ENCODE results near the gene KRT78.

Gene KRT78

DNA sequence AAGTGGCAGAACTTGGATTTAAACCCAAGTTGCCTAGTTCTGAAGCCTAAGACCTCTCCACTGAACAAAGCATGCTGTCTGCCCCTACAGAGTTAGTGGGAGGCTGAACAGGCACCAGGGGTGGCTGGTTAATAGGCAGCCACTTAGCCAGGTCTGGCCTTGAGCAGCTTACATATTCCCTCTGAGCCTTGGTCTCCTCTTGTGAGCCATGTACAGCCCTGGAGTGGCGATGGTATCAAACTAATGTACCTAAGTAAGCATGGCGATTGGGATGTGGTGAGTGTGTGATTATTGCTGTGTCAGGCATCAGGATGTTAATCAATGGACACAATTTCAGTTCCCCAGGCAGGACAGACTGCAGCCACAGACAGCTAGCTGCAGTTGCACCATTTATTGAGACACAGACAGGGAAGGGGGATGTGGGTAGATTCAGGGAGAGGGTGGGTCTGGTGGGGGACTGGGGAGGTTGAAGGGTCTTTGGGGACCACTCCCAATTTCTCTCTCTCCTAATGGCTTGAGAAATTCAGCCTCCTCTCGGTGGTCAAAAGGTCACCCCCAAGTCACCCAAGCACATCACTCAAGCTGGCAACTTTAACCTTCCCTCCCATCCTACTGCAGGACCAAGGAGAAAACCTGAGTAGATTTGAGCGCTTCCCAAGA is 27.6 kb downstream of the KRT78 start:
- no peak for DNase-seq (ENCODE audit: extremely low read depth, low read depth)
- TF ChIP-seq, protein P1, sequence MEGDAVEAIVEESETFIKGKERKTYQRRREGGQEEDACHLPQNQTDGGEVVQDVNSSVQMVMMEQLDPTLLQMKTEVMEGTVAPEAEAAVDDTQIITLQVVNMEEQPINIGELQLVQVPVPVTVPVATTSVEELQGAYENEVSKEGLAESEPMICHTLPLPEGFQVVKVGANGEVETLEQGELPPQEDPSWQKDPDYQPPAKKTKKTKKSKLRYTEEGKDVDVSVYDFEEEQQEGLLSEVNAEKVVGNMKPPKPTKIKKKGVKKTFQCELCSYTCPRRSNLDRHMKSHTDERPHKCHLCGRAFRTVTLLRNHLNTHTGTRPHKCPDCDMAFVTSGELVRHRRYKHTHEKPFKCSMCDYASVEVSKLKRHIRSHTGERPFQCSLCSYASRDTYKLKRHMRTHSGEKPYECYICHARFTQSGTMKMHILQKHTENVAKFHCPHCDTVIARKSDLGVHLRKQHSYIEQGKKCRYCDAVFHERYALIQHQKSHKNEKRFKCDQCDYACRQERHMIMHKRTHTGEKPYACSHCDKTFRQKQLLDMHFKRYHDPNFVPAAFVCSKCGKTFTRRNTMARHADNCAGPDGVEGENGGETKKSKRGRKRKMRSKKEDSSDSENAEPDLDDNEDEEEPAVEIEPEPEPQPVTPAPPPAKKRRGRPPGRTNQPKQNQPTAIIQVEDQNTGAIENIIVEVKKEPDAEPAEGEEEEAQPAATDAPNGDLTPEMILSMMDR (IDR thresholded peaks at IDR 0.05; ENCODE audit: low read depth, low read length): no peak

DNA sequence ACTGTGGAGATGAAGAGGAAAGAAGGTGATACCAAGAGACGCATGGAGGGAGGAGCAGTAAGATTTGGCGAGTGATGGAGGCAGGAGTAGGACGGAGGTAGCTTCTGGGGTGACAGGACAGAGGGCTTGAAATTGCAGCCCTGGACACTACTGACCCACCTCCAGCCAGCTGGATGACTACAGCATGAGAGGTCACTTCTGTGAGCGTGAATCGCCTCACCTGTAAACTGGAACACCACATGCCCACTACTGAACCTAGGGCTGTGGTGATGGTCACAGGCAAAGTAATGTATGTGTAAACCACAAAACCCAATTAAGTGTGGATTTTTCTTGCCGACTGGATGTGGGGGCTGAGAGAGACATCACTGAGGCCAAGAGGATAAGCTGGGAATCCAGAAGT is 28.3 kb downstream of the KRT78 start:
- TF ChIP-seq, protein P1 (IDR thresholded peaks at IDR 0.05; ENCODE audit: low read depth, low read length): no peak
- DNase-seq (ENCODE audit: extremely low read depth, low read depth): no peak

DNA sequence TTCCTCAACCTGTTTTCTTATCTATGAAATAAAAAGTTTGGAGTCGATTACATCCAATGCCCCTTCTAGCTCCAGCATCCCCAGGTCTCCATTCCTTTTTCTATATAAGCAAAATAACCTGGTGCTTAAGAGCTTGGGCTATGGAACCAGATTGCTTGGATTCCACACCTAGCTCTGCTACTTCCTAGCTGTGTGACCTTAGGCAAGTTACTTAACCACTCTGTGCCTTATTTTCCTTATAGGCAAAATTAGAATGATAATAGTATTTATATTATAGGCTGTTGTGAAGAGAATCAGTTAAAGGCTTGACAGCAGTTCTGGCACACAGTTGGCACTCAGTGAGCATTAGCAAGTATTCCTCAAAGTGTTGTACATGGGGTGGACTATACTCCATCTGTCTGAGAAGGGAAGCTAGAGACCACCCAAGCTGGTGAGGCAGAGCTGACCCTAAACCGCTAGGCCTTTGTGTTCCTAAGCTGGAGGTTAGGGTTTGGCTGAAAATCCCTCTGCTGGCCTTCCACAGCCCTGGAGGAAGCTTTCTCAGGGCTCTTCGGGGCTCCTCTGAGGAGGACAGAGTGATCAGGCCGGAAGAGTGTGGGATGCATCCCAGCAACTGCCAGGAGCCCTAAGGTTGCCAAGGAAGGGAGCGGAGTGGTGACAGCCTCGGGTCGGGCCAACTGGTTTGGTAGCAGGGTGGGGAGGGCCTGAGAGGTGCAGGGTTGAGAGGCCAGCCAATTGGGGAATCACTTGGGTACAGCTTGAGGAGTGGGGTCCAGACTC is 28.9 kb downstream of the KRT78 start:
- DNase-seq (ENCODE audit: extremely low read depth, low read depth): no peak
- TF ChIP-seq, protein P1 (IDR thresholded peaks at IDR 0.05; ENCODE audit: low read depth, low read length): no peak

DNA sequence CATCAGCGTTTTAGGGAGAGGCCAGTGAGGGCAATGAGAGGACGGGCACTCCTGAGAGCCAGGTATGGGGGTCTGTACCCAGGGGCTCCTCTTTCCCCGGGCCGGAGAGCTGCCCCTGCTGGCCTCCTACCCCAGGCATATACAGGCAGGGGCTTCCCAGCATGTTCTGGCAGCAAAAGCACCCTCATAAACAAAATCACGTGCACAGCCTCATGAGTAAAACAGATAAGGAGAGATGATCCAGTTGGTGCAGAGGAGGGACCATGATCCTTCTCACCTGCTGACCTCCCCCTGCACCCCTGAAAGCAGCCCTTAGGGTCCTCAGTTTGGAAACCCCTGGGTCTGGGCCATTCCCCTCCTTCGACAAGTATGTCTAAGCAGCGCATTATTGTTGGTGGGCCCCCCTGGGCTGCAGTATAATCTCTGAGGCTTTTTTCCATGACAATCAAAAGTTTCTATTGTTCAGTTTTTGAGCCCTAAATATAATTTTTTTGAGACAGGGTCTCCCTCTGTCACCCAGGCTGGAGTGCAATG is 29.8 kb downstream of the KRT78 start:
- DNase-seq (ENCODE audit: extremely low read depth, low read depth): no peak
- TF ChIP-seq, protein P1 (IDR thresholded peaks at IDR 0.05; ENCODE audit: low read depth, low read length): no peak

DNA sequence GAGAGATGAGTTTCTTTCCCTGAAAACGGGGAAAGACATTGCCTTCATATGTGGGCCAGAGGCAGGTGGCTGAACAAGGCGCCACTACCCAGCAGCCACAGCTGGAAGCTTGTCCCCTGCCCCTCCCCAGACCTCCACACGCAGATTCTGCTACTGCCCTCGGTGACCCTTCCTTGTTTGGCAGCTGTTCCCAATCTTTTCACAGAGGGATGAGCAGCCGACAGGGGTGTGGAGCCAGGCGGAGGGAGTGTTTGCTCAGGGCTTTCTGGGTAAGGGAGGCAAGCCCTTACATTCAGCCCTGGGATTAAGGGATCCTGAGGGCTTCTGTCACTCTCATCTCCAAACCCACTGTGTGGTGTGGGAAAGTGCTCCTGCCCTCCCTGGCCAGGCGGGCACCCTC is 30.4 kb downstream of the KRT78 start:
- DNase-seq (ENCODE audit: extremely low read depth, low read depth): no peak
- TF ChIP-seq, protein P1 (IDR thresholded peaks at IDR 0.05; ENCODE audit: low read depth, low read length): no peak

DNA sequence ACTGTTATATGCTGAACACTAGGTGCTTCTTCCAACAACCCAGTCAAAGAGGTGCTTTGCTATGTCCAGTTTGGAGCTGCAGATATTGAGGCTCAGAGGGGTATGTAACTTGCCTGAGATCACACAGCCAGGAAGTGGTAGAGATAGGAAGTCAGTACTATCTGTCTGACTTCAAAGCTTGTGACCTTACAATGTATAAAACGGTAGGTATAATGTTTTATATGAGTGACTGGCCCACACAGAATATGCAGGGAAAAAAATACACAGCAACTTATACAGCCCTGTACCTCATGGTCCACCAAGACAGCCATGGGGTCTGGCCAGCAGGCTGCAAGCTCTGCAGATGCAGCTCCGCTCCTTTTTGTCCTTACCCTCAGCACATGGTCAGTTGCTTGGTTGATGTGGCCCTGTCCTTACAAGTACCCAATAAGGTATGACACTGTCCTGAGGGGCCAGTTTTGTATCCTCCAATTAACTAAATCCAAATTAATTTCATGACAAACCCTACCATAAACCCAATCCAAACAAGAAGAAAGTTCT is 31.0 kb downstream of the KRT78 start:
- DNase-seq (ENCODE audit: extremely low read depth, low read depth): no peak
- TF ChIP-seq, protein P1 (IDR thresholded peaks at IDR 0.05; ENCODE audit: low read depth, low read length): no peak

All from AG09319 (cell line).